GM23338 (cell line): ENCODE results near the gene HNF1B.

Source experiments
- CREB1 ChIP-seq: fragments of 250-450 bp; sonication (Bioruptor Pico); IDR thresholded peaks from 2 replicates; pipeline ENCODE4 v1.5.0; 2020; ENCODE audit warnings: low read depth, mild to moderate bottlenecking, moderate library complexity
- EZH2 ChIP-seq: fragments of 200-600 bp; sonication (generic); IDR thresholded peaks from one replicate; pipeline ENCODE4 v1.8.0; 2017; ENCODE audit warnings: antibody characterized with exemption, mild to moderate bottlenecking, low read depth; ENCODE audit not compliant: unreplicated experiment
- REST ChIP-seq: IDR thresholded peaks from one replicate; pipeline ENCODE4 v1.6.1; 2018; ENCODE audit warnings: antibody characterized with exemption; ENCODE audit not compliant: unreplicated experiment
- STAT1 ChIP-seq: IDR thresholded peaks from one replicate; pipeline ENCODE4 v1.6.1; 2016; ENCODE audit warnings: antibody characterized with exemption; ENCODE audit not compliant: unreplicated experiment
- TF ChIP-seq, protein P1 (sequence below), 2 experiments: fragments of 200-600 bp in 1 of 2; sonication (generic) in 1 of 2; conservative IDR thresholded peaks; 2 replicates each; pipeline versions ENCODE4 v1.5.1 to v1.6.1; 2016 to 2017; ENCODE audit warnings: antibody characterized with exemption in 2 of 2, low read depth in 2 of 2, mild to moderate bottlenecking in 2 of 2, moderate library complexity in 1 of 2

GRCh38 chr17:37691807-37692206 is 53.1 kb downstream of the HNF1B start:
- TF ChIP-seq REST (no peak), CREB1 (CRISPR knock-in tag) (no peak), STAT1 (no peak), EZH2 (no peak)
- TF ChIP-seq, protein P1, sequence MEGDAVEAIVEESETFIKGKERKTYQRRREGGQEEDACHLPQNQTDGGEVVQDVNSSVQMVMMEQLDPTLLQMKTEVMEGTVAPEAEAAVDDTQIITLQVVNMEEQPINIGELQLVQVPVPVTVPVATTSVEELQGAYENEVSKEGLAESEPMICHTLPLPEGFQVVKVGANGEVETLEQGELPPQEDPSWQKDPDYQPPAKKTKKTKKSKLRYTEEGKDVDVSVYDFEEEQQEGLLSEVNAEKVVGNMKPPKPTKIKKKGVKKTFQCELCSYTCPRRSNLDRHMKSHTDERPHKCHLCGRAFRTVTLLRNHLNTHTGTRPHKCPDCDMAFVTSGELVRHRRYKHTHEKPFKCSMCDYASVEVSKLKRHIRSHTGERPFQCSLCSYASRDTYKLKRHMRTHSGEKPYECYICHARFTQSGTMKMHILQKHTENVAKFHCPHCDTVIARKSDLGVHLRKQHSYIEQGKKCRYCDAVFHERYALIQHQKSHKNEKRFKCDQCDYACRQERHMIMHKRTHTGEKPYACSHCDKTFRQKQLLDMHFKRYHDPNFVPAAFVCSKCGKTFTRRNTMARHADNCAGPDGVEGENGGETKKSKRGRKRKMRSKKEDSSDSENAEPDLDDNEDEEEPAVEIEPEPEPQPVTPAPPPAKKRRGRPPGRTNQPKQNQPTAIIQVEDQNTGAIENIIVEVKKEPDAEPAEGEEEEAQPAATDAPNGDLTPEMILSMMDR (conservative IDR thresholded peaks at IDR 0.05; ENCODE audit: low read depth in 2 of 2) = no peak
